Measurements from ENCODE around the gene LIG1. TPM values are rescaled to one million over a fixed set of nuclear protein-coding genes. Genes with fewer than 3 reads are reported as not detected.

LIG1 gene
- total RNA-seq, 1 experiment from 2014 or later = 115 TPM

DNA sequence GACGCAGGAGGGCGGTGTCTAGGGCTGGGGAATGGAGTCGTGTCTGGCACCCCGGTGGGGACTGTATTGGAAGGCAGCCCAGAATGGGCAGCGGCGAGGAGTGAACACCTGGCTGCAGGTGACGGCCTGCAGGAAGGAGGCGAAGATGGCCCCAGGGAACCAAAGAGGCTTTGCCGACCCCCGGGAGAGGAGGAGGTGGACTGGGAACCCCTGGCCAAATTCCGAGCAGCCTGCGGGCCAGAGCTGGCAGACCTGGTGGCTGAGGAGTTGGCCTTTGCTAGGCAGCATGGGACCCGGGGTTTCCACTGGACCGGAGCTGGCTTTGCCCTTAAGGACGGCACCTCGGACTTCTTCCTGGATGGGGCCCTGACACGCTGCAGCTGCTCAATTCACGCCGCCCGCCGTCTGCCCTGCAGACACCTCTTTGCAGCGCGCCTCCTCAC lies 26.2 kb upstream of the LIG1 start:
- H3K56ac ChIP-seq (ENCODE audit: insufficient read length, low read depth, low read length) = no peak overlapping the region
- DNase-seq = no peak
- no peak overlapping the region for H3K27ac ChIP-seq (ENCODE audit: insufficient read length, low read depth, low read length)

More for the DNA sequence above, 26.2 kb upstream of the LIG1 start:
- H3K23me2 ChIP-seq (ENCODE audit: insufficient read length, low read depth, low read length, poor library complexity, severe bottlenecking) = no peaks in the 10 kb centered on the region
- no peaks in the 10 kb centered on the region for H3K9me3 ChIP-seq (ENCODE audit: control insufficient read depth, low read depth, low read length)
- no peak overlapping the region for H3K4me3 Mint-ChIP-seq
- no peak overlapping the region for H2BK120ac ChIP-seq (ENCODE audit: low read depth, low read length, poor library complexity, severe bottlenecking)
- H3T11ph ChIP-seq (ENCODE audit: low read length) = no peak overlapping the region
- H3K27me3 Mint-ChIP-seq (ENCODE audit: low read depth) = no peaks in the 10 kb centered on the region; the same call in 1 of the 2 replicates
- H4K20me1 ChIP-seq (ENCODE audit: control insufficient read depth, insufficient read depth, insufficient read length) = no peaks in the 10 kb centered on the region
- no peak overlapping the region for H2BK5ac ChIP-seq (ENCODE audit: insufficient read length, low read length)
- TF ChIP-seq, protein P1, sequence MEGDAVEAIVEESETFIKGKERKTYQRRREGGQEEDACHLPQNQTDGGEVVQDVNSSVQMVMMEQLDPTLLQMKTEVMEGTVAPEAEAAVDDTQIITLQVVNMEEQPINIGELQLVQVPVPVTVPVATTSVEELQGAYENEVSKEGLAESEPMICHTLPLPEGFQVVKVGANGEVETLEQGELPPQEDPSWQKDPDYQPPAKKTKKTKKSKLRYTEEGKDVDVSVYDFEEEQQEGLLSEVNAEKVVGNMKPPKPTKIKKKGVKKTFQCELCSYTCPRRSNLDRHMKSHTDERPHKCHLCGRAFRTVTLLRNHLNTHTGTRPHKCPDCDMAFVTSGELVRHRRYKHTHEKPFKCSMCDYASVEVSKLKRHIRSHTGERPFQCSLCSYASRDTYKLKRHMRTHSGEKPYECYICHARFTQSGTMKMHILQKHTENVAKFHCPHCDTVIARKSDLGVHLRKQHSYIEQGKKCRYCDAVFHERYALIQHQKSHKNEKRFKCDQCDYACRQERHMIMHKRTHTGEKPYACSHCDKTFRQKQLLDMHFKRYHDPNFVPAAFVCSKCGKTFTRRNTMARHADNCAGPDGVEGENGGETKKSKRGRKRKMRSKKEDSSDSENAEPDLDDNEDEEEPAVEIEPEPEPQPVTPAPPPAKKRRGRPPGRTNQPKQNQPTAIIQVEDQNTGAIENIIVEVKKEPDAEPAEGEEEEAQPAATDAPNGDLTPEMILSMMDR (conservative IDR thresholded peaks at IDR 0.05) = no peak
- no peaks in the 10 kb centered on the region for H3K27me3 ChIP-seq (ENCODE audit: insufficient read depth, low read length)
- H3K4me1 ChIP-seq (ENCODE audit: insufficient read depth, low read length) = 0 out of 2 replicates have a peak, but pooled peaks cover 2% of the 10 kb centered on the region
- H2BK12ac ChIP-seq (ENCODE audit: insufficient read length, low read depth, low read length) = no peak overlapping the region
- H3K18ac ChIP-seq (ENCODE audit: insufficient read length, low read depth, low read length) = no peak overlapping the region
- no peak overlapping the region for H2BK20ac ChIP-seq (ENCODE audit: low read depth, low read length, poor library complexity, severe bottlenecking)
- H3K14ac ChIP-seq (ENCODE audit: insufficient read depth, low read length) = no peak overlapping the region
- H2AFZ ChIP-seq (ENCODE audit: low read length) = no peak overlapping the region
- H3K23ac ChIP-seq (ENCODE audit: insufficient read length, low read depth, low read length) = no peak overlapping the region
- no peak overlapping the region for H4K8ac ChIP-seq (replicated peaks; ENCODE audit: insufficient read length, low read depth, low read length)
- H3K79me1 ChIP-seq (ENCODE audit: insufficient read depth, low read depth, low read length, poor library complexity, severe bottlenecking) = no peaks in the 10 kb centered on the region
- no peaks in the 10 kb centered on the region for H3K79me2 ChIP-seq (ENCODE audit: insufficient read depth, low read length)
- H3K9ac ChIP-seq (ENCODE audit: extremely low read depth, insufficient read length, low read length) = no peak overlapping the region
- peaks cover 3 to 12% (median 3%) of the 10 kb centered on the region in 3 experiments; a peak in 5 of 7 replicates for H3K36me3 Mint-ChIP-seq (ENCODE audit: insufficient read depth in 1 of 3, low read depth in 3 of 3)
- WGBS (ENCODE audit: extremely low coverage, insufficient read length, low lambda C conversion rate) = no CpG with 5 or more reads among the region's 23 CpGs
- H2AK5ac ChIP-seq (ENCODE audit: insufficient read length, low read length) = no peak overlapping the region
- no peak overlapping the region for H3K4me2 ChIP-seq (ENCODE audit: insufficient read depth, insufficient read length, low read length)
- H4K91ac ChIP-seq (ENCODE audit: insufficient read length, low read depth, low read length) = no peak overlapping the region
- H4K5ac ChIP-seq (ENCODE audit: insufficient read length, low read depth, low read length) = no peak overlapping the region
- no peaks in the 10 kb centered on the region for H3K9me3 Mint-ChIP-seq
- H3K27ac Mint-ChIP-seq = peak overlapping the region in 1 of 3 experiments; percentile 93; a peak in 3 of 7 replicates
- H3K4me1 Mint-ChIP-seq = peaks cover 18 to 24% of the 10 kb centered on the region in 2 experiments
- no peak overlapping the region for H2BK15ac ChIP-seq (ENCODE audit: low read depth, low read length)
- H3K4ac ChIP-seq (ENCODE audit: low read depth, low read length) = no peak overlapping the region

All from H9 (cell line).